NCI-H2196 treated with DMSO at 0.1 percent for 48 hours (cell line): ENCODE measurements around the gene VKORC1L1.
"Not testable (repeated sequence)": the region's sequence is repeated elsewhere in the genome, so short reads cannot be mapped to it uniquely, and the experiment has no call there.

ENCODE experiments used
- DNase-seq: peaks from one replicate; lab custom pipeline; 2025; ENCODE audit not compliant: unreplicated experiment; lab: John Stamatoyannopoulos, UW

VKORC1L1 gene

GRCh38 chr7:65872776-65873581 lies at the start of gene VKORC1L1:
VKORC1L1 (plus strand) TSS chr7:65873074; CDS start chr7:65873372, 298 bp downstream.
- peak; percentile 90 for DNase-seq

DNA sequence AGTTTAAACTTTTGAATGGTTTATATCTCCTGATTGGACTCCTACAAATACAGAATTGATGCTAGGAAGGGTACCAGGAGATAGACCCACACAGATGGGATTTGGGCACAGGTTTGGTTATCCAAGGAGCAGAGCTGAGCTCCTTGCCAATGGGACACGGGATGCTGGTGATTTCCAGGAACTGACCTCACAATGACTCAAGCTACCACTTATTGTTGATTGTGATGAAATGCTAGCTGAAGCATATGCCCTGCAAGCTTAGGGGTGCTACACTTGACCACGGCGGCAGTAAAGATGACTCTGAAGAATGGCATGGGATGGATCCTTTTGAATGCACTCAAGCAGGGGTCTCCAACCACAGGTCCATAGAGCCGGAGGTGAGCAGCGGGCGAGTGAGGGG lies 45.5 kb upstream of the VKORC1L1 start:
- DNase-seq, result no peak

DNA sequence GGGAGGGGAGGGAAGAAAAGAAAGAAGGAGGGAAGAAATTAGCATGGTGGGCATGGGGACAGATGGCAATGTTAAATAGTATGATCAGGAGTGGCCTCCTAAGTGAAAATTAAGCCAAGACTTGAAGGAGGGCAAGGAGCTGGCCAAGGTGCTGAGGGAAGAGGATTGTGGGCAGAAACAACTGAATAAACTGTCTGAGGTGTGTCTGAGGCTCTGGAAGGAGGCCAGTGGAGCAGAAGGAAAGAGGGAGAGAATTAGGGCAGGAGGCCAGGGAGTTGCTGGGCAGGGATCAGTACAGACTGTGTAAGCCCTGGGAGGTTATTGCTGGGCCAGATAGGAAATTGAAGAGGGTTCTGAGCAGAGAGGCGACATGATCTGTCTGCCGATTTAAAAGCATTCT lies 40.6 kb upstream of the VKORC1L1 start:
- DNase-seq, result no peak

GRCh38 chr7:65836684-65837083 lies 36.2 kb upstream of the VKORC1L1 start:
- DNase-seq, result not testable (repeated sequence)

DNA sequence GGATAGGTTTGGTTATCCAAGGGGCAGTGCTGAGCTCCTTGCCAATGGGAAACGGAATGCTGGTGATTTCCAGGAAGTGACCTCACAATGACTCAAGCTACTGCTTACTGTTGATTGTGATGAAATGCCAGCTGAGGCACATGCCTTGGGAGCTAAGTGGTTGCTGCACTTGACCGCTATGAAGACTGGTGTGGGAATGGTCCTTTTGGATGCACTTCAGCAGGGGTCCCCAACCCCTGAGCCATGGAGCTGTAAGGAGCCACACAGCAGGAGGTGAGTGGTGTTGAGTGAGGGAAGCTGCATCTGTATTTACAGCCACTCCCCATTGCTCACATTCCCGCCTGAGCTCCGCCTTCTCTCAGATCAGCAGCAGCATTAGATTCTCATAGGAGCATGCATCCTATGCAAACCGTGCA lies 35.3 kb upstream of the VKORC1L1 start:
- DNase-seq, result not testable (repeated sequence)

GRCh38 chr7:65839846-65840245 lies 33.0 kb upstream of the VKORC1L1 start:
- DNase-seq, result no peak

- no peak for DNase-seq
Measured at GRCh38 chr7:65840446-65840845, 32.4 kb upstream of the VKORC1L1 start.

GRCh38 chr7:65843616-65844015 lies 29.3 kb upstream of the VKORC1L1 start:
- not testable (repeated sequence) for DNase-seq

DNA sequence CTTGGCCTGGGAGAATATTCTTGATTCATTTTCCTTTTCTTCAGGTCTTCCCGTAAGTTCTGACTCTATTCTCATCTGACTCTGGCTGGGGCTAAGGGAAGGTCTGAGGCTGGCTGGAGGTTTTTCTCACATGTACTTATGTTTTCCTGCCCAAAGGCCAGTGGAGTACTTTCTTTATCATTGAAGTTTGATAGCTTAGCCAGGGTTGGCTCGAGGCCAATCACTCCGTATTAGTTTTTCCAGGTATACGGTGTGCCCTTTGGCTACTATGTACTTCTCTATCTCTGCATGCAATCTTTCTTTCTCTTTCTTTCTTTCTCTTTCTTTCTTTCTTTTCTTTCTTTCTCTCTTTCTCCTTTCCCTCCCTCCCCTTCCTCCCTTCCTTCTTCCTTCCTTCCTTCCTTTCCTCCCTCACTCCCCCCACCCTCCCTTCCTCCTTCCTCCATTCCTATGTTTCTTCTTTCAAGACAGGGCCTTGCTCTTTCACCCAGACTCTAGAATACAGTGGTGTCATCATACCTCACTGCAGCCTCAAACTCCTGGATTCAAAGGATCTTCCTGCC lies 26.8 kb upstream of the VKORC1L1 start:
- no peak for DNase-seq

GRCh38 chr7:65853426-65853825 lies 19.4 kb upstream of the VKORC1L1 start:
- not testable (repeated sequence) for DNase-seq

DNA sequence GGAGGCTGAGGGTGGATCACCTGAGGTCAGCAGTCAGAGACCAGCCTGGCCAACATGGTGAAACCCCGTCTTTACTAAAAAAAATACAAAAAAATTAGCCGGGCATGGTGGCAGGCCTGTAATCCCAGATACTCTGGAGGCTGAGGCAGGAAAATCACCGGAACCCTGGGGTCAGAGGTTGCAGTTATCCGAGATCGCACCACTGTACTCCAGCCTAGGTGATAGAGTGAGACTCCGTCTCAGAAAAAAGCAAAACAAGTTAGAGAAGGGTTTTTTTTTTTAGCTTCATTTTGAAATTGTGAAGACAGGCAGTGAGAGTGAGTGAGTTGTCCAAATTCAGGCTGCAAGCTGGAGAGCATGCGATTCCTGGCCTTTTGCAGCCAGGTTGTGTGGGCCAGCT lies 19.0 kb upstream of the VKORC1L1 start:
- DNase-seq, result not testable (repeated sequence)

GRCh38 chr7:65857321-65857894 lies 15.5 kb upstream of the VKORC1L1 start:
- not testable (repeated sequence) for DNase-seq

DNA sequence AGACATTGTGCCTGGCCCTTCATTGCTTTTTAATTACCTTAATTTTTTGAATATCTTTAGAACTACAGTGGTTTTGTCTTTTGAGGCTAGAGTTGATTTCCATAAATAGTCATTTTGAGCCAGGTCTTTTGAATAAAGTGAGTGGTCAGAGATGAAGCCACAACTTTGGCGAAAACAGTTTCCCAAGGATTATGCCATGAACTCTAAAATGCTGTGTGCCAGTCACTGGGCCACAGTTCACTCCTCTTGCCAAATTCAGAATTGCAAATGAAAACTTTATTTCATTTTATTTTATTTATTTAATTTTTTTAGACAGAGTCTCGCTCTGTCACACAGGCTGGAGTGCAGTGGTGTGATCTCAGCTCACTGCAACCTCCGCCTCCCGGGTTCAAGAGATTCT lies 14.2 kb upstream of the VKORC1L1 start:
- DNase-seq, result not testable (repeated sequence)

DNA sequence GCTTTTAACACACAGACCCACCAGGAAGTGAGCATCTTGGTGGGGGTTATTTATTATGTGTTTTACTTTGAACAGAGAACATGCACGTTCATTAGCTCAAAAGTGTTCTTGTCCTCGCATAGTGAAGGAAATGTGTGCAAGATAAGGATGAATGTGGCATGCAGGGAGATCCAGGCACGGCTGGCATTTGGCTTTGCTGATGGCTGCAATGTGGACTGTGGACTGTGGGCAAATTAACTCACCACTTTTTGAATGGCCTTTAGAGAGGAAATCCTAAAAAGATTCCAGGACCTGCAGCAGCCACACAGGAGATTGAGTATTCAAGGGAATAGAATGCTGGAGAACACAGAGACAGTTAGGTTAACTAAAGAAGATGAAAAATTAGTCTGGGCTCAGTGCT lies 6.6 kb upstream of the VKORC1L1 start:
- DNase-seq, result not testable (repeated sequence)

DNA sequence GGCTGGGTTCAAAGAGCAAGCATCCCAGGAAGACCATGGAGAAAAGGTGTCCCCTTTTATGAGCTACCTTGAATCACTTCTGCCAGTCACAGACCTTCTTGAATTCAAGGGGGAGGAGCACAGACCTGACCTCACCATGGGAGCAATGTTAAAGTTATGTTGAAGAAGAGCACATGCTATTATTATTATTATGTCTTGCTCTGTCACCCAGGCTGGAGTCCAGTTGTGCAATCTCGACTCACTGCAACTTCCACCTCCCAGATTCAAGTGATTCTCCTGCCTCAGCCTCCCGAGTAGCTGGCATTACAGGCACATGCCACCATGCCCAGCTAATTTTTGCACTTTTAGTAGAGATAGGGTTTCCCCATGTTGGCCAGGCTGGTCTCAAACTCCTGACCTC lies 5.2 kb upstream of the VKORC1L1 start:
- not testable (repeated sequence) for DNase-seq

DNA sequence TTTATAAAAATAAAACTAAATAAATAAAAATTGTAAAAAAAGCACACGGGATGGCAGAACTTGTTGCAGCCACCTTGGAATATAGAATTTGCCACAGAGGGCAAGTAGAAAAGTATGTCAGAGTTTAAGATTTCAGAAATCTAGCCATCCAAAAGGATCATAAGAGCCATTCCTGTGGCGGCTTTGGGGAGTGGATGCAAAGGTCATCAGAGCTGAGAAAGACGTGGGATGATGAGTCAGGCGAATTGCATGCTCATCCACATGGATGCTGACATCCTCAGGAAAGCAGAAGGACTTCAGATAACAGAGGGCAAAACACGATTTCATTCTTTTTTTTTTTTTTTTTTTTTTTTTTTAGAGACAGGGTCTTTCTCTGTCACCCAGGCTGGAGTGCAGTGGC lies 3.6 kb upstream of the VKORC1L1 start:
- DNase-seq, result not testable (repeated sequence)

GRCh38 chr7:65871451-65871850 lies 1.4 kb upstream of the VKORC1L1 start:
- DNase-seq, result not testable (repeated sequence)

DNA sequence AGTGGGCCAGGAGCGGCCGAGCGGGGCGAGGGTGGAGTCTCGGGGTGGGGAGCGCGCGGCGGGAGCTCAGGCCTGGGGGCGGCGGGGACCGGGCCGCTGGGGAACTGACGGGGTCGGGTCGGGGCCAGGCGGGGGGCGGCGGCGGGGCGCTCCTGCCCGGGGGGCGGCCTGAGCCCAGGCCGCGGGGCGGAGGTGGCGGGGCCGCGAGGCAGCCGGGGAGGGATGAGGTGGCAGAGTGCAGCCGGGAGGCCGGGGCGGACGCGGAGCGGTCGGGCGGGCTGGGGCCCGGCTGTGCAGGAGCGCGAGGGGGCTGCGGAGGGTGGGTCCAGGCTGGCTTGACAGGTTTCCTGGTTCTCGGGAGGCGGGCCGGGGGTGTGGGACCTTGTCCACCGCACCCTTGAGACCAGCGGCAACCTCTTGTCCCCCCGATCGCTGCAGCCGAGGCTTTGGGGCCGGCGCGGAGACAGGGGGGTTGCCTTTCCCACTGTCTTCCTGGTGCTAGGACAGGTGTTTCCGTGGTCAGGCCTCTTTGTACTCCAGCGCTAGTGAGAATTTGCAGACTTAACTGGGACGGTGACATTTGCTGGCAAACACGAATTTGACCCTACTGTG lies 814 bp downstream of the VKORC1L1 start:
- DNase-seq, result not testable (repeated sequence)

DNA sequence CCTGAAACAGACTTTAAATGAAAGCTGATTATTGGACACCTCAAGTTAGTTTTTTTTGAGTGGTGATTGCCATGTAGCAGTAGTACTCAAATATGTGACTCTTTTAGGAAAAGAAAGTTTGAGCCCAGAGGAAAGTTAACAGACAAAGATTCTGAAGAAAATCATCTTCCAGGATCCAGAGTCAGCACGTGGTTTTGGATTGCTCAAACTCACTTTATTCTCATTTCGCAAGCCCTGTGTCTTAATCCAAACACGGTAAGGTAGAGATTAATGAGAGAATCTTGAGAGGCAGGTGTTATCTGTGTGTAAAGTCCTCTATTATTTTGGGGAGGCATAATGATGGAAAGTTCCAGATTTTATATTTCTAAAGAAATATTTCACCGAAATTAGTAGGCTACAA lies 2.8 kb downstream of the VKORC1L1 start:
- not testable (repeated sequence) for DNase-seq

- not testable (repeated sequence) for DNase-seq
Measured at GRCh38 chr7:65879292-65880153, 6.6 kb downstream of the VKORC1L1 start.

- DNase-seq, result not testable (repeated sequence)
Measured at GRCh38 chr7:65880242-65880641, 7.4 kb downstream of the VKORC1L1 start.
